DND-41 (cell line): Measurements from ENCODE around the gene KCNQ1OT1.

Source experiments
- EZH2 ChIP-seq: IDR thresholded peaks from 3 replicates; pipeline ENCODE4 v1.6.1; 2012; ENCODE audit warnings: borderline replicate concordance, low read depth, mild to moderate bottlenecking, moderate library complexity, low read length, inconsistent platforms; ENCODE audit not compliant: severe bottlenecking
- TF ChIP-seq, protein P1 (sequence below): IDR thresholded peaks from 2 replicates; pipeline ENCODE4 v1.5.1; 2012; ENCODE audit warnings: borderline replicate concordance, low read length, moderate library complexity, mild to moderate bottlenecking; ENCODE audit not compliant: poor library complexity, severe bottlenecking; ENCODE audit errors: extremely low read depth

DNA sequence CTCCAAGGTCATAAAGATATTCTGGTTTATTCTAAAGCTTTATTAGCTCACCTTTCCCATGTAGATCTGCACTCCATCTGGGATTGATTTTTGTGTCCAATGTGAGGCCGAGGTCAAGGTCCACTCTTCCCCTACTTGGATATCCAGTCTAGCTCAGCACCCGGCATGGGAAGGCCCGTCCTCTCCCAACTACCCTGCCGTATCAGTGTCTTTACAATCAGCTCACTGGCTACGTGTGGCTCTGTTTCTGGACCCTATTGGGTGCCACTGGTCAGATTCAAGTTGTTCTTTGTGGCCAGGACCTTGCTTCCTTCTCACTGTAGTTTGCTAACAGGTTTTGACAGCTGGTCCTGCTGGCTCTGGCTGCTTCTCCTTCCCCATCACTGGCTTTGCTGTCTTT, 30.9 kb downstream of the KCNQ1OT1 start:
- TF ChIP-seq, protein P1, sequence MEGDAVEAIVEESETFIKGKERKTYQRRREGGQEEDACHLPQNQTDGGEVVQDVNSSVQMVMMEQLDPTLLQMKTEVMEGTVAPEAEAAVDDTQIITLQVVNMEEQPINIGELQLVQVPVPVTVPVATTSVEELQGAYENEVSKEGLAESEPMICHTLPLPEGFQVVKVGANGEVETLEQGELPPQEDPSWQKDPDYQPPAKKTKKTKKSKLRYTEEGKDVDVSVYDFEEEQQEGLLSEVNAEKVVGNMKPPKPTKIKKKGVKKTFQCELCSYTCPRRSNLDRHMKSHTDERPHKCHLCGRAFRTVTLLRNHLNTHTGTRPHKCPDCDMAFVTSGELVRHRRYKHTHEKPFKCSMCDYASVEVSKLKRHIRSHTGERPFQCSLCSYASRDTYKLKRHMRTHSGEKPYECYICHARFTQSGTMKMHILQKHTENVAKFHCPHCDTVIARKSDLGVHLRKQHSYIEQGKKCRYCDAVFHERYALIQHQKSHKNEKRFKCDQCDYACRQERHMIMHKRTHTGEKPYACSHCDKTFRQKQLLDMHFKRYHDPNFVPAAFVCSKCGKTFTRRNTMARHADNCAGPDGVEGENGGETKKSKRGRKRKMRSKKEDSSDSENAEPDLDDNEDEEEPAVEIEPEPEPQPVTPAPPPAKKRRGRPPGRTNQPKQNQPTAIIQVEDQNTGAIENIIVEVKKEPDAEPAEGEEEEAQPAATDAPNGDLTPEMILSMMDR = no peak
- TF ChIP-seq EZH2 = no peak
